ENCODE data around the gene R3HDM2.
A peak's percentile ranks its signal among the peaks of the same experiment; 100 is the strongest.

The R3HDM2 gene

DNA sequence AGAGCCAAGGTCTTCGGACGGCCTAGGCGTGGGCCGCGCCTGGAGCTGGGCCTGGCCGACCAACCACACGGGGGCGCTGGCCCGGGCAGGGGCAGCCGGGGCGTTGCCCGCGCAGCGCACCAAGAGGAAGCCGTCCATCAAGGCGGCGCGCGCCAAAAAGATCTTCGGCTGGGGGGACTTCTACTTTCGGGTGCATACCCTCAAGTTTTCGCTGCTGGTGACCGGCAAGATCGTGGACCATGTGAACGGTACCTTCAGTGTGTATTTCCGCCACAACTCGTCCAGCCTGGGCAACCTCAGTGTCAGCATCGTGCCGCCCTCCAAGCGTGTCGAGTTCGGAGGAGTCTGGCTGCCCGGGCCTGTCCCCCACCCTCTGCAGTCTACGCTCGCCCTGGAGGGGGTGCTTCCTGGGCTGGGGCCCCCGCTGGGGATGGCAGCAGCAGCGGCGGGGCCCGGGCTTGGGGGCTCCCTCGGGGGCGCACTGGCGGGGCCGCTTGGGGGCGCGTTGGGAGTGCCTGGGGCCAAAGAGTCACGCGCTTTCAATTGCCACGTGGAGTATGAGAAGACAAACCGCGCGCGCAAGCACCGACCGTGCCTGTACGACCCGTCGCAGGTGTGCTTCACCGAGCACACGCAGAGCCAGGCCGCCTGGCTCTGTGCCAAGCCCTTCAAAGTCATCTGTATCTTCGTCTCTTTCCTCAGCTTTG lies 205.7 kb downstream of the R3HDM2 start:
- DNase-seq, result peak; percentile 79

DNA sequence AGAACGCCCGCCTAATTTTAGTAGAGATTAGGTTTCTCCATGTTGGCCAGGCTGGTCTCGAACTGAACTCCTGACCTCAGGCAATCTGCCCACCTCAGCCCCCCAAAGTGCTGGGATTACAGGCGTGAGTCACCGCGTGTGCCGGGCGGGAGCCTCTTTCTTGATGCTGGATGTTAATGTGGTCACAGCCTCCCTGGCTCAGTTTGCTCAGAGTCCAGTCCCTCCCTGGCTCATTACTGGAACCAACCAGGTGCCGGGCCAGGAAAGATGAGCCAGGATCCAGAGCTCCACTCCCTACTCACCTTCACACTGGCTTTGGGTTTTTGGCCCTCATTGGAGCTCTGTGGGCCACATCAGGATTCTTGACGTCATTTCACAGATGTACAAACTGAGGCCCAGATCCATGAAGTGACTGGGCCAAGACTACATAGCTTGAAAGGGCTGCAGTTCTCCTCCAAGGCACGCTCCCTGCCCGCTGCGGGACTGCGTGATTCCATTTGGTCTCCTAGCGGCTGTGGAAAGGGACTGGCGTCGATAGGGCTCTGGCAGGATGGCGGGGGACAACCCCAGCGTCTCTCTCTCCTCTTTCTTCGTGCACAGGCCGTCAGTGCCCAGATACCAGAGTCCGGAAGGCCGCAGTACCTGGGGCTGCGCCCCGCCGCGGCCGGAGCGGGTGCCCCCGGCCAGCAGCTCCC lies 206.4 kb downstream of the R3HDM2 start:
- DNase-seq, result no peak

GRCh38 chr12:57223191-57224165 lies 207.4 kb downstream of the R3HDM2 start:
- DNase-seq, result no peak

DNA sequence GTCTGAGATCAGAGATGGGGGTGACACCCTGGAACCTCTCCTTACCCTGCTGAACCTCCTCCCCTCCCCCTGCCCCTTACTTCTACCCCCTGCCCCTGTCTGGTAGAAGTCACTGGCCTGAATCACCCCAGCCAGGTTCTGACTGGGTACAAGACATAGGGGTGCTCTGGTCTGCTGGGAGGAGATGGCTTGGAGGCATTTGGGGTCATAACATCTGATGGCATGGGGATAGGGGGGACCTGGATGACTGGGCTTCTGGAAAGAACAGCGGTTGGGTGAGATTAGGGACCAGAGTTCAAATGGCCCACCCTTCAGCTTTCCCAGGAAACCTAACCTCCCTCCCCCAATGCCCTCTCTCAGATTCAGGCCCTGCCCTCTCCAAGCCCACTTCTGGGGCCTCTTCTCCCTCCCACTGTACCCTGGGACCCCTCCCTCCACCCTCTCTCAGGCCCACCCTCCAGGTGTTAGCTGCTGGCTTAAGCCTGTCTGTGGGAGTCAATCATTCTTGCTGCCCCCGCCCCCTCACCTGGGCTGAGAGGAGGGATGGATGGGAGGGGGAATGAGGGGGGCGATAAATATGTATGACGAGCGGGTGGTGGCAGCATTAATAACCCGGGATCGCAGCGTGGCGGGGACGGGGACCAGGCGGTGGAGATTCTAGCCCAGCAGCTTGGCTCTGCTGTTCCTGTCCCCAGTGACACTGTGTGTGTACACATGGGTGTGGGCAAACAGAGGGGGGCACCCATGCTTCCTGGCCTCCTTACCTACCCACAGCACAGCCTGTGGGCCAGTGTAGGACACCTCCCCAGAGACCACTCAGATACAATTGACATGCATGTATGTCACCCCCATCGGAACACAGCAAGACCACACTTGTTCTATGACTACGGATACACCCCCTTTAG lies 208.3 kb downstream of the R3HDM2 start:
- DNase-seq, result no peak

DNA sequence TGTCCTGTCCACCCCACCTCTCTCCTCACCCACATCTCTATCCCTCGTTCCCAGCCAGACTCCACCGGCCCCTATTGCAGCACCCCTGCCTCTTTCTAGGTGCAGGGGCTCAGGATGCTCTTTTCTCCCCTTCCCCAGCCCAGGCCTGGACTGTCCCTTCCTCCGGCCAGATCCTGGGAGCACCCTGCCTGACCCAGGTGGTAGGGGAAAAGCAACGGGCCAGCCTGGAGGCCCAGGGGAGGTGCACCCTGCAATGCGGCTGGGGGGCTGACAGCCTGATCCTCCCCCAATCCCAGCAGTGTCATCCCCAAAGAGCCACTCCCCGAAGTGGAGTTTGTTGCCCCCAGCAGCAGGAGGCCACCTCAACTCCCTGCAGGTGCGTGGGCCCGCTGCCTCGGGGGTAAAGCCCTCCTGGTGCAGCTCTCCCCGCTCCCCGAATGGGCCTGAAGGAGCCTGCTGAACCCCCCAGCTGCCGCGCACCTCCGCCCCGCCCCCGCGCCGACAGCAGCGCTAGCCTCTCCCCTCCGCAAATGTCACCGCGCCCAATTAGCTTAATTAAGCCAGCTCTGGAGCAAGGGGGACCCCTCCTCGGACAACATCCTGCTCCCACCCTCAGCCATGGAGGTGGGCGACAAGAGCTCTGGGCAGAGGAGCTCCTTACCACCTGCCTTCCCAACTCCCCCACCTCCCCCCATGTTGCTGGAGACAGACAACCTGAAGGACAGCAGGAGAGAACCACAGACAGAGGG lies 209.5 kb downstream of the R3HDM2 start:
- DNase-seq, result peak; percentile 28

DNA sequence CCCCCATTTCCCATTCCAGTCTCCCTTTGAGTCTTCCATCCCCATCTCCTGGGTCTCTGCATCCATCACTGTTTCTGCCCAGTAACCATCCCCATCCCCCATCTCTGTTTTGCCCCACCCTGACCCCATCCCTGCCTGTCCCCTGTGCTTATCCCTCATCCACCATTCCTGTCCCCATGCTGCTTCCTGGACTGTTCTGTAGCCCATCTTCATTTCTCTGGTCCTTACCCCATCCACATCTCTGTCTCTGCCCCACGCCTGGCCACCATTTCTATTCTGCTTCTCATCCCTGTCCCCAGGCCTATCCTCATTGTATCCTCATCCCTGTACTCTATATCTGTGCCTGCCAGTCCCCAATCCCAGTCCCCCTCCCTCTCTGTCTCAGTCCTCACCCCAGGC lies 210.1 kb downstream of the R3HDM2 start:
- no peak for DNase-seq

DNA sequence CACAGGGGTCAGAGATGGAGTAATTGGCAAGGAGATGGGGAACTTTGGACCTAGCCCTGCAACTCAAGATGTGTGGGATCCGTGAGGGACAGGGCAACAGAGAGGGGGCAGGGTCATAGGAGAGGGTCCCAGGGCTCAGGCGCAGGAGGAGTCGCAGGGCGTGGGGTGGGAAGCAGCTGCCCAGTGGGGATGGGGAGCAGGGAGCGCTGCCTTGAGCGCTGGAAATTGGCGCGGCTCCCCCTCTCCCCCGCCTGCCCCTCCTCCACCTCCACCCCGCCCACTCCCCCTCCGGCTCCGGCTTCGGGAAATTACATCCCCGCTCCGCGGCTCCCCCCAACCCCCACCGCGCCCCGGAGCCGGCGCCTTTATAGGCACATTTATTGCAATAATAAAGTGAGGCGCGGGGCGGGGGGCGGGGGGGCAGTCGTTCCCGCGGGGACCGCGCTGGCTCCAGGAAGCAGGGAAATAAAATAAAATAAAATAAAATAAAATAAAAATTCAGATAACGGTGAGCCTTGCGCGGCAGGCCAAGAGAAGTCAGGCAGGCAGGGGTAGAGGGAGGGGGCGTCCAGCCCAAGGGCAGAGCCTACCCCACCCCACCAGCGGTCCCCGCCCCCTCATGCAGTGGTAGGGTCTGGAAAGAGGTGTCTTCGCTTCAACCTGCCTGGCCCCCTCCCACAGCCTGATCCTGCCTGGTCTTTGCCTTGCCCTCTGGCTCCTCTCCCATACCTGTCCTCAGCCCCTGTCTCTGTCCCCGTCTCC lies 210.7 kb downstream of the R3HDM2 start:
- DNase-seq, result no peak

- no peak for DNase-seq
Observed at GRCh38 chr12:57219205-57219992, 211.4 kb downstream of the R3HDM2 start.

- DNase-seq, result no peak
Observed at GRCh38 chr12:57218030-57218853, 212.6 kb downstream of the R3HDM2 start.

GRCh38 chr12:57216921-57217879 lies 213.6 kb downstream of the R3HDM2 start:
- peak; percentile 39 for DNase-seq

DNA sequence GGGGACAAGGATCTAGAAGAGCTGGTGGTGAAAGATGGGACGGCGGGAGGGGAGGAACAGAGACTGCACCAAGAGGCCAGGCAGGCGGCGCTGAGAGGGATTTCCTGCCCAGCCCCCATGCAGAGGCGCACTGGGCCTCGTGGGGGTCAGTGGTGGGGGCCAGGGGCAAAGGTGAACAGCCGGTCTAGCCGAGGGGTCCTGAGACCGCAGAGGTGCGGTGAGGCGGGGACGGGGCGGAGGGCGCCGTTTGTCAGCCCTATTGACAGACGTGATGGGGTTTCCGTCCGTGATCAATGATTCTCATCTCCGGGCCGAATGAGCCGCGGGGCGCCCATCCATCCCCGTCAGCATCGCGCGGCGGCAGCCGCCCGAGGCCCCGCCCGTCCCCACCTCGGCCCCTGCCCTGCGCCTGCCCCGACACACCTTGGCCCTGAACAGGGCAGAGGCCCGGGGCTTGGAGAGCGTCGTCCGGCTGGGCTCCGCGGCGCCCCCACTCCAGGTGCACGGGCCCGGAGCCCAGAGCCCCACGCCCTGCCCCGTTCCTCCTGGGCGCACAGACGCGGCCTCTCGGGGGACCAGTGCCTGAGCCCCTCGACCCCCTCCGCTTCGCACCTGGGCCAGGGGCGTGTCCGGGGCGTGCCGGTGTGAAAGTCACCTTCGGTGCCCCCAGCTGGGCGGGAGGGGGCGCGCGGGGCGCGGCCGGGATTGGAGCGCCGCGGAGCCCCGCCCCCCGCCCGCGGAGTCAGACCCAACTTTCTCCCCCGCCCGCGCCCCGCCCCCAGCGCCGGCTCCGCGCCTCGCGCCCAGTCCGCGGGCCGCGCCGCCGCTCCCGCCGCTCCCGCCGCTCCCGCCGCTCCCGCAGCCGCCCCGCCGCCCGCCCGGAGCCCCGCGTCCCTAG lies 214.6 kb downstream of the R3HDM2 start, which contains the start of gene NXPH4:
NXPH4 (plus strand) TSS at position 781 of the 898 bp plus-strand sequence. CDS start 176 bp downstream, outside the sequence.
- DNase-seq, result peak; percentile 76

DNA sequence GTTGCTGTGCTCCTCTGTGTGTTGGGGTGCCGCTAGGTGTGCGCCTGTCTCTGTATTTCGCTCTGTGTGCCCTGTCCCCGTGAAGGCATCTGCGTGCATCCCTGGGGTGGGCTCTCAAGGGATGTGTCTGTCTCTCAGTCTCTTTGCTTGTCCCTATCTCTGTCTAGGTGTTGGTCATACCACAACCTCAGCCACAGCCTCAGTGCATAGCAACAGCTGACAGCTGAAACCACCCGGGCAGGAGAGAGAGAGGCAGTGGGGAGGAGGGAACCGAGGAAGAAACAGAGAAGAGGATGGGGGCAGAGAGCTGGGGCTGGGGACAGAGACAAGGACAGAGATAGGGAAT lies 215.2 kb downstream of the R3HDM2 start:
- peak; percentile 47 for DNase-seq

- no peak for DNase-seq
Observed at GRCh38 chr12:57215065-57215464, 215.8 kb downstream of the R3HDM2 start.

DNA sequence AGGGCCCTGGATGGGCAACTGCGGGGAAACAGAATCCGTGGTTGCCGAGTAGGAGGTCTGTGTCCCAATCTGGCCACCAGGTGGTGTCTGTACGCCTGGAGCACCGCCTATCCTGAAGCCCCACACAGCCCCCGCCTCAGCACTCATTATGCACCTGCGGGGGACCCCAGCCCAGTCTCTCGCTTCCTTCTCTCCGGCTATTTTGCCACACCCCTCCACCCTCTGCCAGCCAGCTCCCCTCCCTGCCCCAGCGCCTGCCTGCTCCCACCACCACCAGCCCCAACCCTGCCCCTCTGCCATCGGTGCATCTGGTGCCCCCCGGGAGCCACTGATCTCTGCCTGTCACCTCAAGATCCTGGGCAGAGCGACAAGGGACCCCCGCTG lies 216.5 kb downstream of the R3HDM2 start:
- peak; percentile 82 for DNase-seq

DNA sequence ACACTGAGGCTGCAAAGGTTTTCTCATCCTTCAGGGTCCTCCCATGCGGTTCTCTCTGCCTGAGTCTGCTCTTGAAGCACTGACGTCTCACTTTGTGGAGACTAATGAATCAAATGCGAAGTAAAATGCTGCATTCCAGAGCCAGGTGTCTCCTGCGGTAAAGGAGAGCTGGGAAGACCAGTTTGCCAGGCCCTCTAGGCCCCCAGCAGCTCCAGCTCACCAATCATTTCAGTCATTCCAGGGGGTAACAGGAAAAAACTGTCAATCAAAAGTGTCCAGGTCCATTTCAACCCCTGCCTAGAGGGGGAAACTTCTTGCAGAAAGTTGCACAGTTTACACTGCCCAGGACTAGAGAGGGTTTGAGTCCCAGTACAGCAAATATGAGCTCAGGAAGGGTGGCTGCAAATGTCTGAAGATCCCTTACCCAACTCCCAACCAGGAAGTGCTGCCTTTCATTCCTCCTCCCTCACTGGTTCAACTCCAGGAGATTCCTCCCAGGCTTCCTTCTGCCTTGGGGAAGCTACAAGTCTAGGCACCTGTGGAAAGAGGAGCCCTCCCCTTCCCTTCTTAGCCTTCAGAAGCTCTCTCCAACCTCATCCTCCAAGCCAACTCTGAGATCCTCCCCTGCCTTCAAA lies 217.0 kb downstream of the R3HDM2 start:
- DNase-seq, result no peak

- DNase-seq, result peak; percentile 89
Observed at GRCh38 chr12:57213058-57213715, 217.7 kb downstream of the R3HDM2 start.

All from stimulated activated CD4-positive, alpha-beta T cell treated with anti-CD3 and anti-CD28 coated beads, Interleukin-15, amount 100 ng/mL, for 24 hours (primary cell).